ENCODE results near the gene PLPPR1.
A peak's percentile ranks its signal among the peaks of the same experiment; 100 is the strongest.

PLPPR1 gene

GRCh38 chr9:101047848-101048397 is 19.4 kb downstream of the PLPPR1 start:
- no peak for DNase-seq (ENCODE audit: low spot score)

- DNase-seq (ENCODE audit: low spot score): no peak
These were observed 22.1 kb downstream of the PLPPR1 start for GRCh38 chr9:101050650-101051049.

DNA sequence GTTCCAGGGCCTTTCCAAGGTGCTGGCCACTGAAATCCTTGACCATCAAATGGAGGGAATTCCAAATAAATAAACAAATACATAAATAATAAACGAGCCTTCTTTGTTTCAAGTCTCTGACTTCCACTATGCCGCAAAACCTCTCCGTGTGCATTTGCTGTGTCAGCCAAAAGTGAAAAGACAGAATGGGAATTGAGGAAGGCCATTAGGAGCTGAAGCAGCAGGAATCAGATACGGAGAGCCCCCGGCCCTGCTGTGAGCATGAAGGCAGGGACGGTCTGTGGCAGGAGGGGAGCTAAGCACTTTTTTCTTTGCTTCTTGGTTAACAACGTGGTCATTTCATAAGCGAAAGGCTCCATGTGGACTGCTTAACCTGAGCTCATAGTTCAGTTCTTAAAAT is 26.1 kb downstream of the PLPPR1 start:
- no peak for DNase-seq (ENCODE audit: low spot score)

GRCh38 chr9:101055516-101055915 is 27.0 kb downstream of the PLPPR1 start:
- no peak for DNase-seq (ENCODE audit: low spot score)

DNA sequence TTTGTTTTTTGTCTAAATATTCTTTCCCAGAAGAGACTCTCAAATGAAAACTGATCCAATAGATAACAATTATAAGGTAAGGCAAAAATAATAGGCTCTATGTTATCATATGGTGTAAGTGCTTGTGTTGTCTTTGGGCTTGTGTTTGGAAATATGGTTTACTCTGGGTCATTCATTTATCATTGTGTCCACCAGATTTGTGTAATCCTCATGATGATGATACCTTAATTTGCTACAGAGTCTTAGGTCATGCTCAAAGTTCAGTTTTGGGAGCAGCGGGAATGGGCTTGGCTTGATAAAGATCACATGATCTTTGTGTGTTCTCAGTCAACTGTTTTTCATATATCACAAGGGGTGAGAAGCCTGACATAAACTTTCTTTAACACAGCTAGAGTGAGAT is 34.2 kb downstream of the PLPPR1 start:
- no peak for DNase-seq (ENCODE audit: low spot score)

DNA sequence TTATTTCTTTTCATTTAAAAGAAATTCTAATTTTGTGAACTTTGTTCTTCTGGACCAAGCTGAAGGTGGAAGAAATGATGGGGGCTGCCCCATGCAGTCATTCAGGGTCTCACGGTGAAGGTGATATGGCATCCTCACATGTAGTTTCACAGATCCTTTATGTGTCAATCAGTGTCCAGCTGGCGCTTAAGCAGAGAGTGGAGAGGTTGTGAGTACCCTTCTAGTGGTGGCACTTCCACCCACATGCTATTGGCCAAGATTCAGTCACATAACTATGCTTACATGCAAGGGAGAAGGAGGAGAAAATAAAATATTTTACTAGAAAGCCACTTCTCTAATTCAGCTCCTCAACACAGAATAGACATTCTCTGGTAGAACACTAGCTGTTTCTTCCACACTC is 34.7 kb downstream of the PLPPR1 start:
- DNase-seq (ENCODE audit: low spot score): no peak

GRCh38 chr9:101064206-101064605 is 35.7 kb downstream of the PLPPR1 start:
- DNase-seq (ENCODE audit: low spot score): no peak

- DNase-seq (ENCODE audit: low spot score): no peak
These were observed 37.4 kb downstream of the PLPPR1 start for GRCh38 chr9:101065930-101066329.

DNA sequence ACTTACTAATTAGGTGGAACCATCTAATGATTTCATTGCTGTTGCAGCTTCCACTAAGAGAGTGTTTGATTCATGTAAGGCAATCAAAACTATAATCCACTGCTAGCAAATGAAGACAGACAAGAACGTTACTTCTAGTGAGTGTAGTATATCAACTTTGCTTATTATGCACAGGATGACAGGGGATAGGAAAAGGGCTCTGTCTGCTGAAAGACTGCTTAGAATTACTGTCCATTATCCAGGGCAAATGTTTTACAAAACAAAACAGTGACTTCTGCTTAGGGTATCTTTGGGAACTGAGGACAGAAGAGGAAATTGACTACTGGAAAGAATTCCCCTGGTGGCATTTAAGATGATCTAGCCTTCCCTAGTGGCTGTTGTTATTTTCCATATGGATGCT is 40.2 kb downstream of the PLPPR1 start:
- DNase-seq (ENCODE audit: low spot score): no peak

- no peak for DNase-seq (ENCODE audit: low spot score)
These were observed 43.7 kb downstream of the PLPPR1 start for GRCh38 chr9:101072259-101072658.

DNA sequence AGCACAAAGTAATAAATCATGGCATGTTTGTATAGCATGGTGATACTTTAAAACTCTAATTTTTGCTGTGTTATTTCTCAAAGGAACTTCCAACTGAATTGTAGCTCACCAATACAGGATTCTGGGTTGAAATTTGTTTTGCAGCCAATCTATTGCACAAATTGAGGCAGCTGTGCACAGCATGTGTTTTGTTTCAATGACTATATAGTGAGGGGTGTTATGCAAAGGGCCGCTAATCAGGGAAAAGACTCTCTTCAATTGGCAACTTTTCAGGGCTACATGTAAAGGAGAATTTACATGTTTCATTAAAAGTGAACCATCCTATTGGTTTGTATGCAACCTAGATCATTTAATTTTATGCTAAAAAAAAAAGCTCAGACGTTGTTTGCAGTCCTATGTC is 44.6 kb downstream of the PLPPR1 start:
- DNase-seq (ENCODE audit: low spot score): no peak

DNA sequence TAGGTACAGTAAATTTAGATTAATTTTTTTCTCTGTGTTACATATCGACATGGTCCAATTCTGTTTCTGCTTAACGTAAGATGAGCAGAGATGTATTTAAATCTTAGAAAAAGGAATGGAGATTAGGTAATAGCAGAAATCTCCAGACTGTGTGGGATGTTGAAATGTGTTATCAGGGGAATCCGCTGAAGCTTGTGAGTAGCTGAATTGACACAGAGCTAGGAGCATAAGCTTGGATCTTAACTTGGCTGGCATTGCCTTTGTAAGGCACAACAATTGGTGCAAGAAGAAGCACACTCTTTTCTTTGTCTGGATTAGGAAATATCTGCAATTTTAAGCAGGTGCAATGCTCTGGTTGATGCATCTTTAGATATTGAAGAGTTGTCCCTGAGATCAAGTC is 53.1 kb downstream of the PLPPR1 start:
- no peak for DNase-seq (ENCODE audit: low spot score)

DNA sequence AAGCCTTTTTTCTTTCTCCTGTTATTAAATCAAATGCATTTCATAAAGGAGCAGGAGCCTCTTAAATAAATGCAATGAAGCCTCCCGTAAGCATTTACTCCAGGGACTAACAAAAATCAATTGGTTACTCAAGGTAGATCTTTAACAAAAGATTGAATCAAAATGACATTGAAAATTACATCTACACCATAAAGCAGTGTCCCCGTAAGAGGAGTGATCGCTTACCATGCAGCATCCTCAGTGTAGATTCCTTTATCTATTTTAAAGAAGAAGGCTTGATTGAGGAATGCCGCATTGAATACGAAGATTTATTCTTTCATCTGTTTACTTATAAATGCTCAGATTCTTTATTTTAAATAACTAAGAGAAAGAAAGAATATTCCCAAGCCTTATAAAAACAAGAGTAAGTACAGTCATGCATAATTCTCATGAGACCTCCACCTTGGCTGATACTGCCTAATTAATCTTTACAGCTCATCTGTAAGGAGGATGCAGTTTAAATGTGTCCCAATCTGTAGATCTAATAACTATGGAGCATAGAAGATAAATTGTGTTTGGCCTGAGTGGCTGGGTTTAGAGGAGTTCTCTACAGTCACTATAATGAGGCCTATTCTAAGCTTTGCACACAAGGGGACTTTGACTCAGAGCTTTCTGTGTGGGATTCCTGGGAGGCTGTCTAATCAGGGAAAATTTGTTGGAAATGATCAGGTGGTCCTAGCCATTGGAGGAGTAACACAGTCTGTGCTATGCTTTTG is 55.1 kb downstream of the PLPPR1 start:
- DNase-seq (ENCODE audit: low spot score): no peak

- DNase-seq (ENCODE audit: low spot score): no peak
These were observed 58.9 kb downstream of the PLPPR1 start for GRCh38 chr9:101087426-101087825.

- no peak for DNase-seq (ENCODE audit: low spot score)
These were observed 64.4 kb downstream of the PLPPR1 start for GRCh38 chr9:101092922-101093321.

DNA sequence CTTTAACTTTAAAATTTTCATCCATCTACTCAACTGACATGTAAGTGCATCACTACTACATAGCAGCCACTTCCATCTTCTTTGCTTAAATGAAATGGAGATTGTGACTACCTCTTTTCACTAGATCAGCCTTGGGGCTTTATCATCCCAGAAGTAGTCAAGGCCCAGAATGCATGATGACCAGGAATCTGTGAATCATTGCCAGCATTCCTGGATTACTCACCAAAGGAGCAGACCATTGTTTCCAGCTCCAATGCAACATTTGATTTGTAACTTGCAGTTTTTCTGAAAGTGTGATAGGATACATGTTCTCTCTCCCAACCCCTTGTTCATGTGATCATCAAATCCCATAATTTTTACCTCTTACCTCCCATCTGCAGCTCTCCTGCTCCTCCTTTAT is 65.1 kb downstream of the PLPPR1 start:
- DNase-seq (ENCODE audit: low spot score): peak; percentile 17

- no peak for DNase-seq (ENCODE audit: low spot score)
These were observed 66.2 kb downstream of the PLPPR1 start for GRCh38 chr9:101094686-101095085.

DNA sequence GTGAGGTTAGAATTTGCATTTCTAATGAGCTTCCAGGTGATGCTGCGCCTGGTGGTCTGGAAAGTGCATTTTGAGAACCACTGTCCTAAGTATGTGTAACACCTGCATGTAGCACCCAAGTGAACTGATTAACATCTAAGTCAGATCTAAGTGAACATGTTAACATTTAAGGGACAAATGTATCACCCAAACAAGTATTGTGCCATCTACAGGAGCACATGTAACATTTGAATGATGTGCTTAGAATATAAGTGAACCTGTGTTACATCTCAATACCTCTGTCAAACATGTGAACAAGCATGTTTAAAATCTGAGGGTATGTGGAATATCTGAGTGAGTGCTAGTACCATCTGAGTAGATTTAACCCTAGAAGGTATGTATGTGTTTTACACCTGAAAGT is 68.7 kb downstream of the PLPPR1 start:
- no peak for DNase-seq (ENCODE audit: low spot score)

DNA sequence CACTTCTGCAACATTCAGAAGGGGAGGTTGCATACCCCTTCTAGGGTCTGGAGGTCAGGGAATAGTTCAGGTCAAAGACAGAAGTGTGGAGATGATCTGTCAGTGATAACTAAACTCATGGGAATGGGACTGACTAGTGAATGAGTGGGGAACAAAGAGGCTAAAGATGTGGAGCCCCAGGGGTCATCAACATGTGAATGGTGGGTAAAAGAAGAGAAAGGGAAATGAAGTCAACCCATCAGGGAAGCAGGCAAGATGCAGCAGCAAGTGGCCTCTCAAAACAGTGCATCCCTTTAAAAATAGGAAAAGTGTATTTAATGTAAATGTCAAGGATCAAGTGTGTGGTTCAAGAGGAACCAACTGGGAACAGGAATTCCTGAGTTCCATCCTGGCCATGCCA is 69.9 kb downstream of the PLPPR1 start:
- DNase-seq (ENCODE audit: low spot score): no peak

- no peak for DNase-seq (ENCODE audit: low spot score)
These were observed 85.8 kb downstream of the PLPPR1 start for GRCh38 chr9:101114317-101114716.

DNA sequence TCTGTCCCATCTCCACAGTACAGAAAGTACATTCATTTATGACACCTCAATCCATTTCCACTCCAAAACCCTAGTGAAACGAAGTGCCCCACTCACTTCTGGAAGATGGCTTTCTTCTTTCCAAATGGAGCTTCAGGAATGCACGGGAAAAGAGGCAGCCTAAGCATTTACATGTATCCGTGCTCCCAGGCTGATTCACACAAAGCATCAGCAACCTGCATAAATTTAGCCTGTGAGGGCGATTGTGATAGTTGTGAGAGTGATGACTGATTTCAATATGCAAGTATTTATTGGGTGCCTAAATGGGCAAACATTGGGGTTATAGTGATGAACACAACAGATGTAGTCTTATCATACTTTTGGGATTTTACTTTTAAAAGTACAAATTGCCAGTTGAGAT is 86.6 kb downstream of the PLPPR1 start:
- DNase-seq (ENCODE audit: low spot score): no peak

- no peak for DNase-seq (ENCODE audit: low spot score)
These were observed 88.6 kb downstream of the PLPPR1 start for GRCh38 chr9:101117161-101117560.

DNA sequence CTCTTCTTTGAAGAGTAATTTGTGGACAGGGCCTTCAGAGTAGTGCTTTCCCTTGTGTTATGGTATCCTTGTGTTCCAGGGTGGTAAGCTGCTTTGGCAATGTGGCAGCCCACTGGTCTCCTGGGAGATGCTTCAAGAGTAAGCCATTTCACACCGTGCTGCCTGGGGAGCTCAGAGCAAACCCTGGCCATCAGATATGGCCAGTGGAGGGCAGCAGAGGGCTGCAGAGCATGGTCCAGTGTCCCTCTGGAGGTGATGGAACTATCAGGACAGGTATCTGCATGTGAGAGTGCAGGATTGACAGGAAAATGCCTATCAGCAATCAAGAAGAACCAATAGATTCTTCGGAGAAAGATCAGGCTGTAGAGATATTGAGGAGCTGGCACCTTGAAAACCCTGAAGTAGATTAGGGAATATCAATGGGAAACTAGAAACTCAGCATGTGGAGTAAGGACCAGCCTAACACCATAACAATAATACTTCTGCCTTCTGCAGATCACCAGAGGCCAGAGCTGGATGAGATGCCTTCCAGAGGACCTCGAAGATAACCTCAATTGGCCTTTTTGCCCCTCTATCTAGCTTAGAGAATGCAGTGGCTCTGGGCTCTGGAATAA is 90.8 kb downstream of the PLPPR1 start:
- DNase-seq (ENCODE audit: low spot score): peak; percentile 66

Data from COLO829 (cell line).